GM12875 (cell line): ENCODE measurements around the gene PDE4D.

Experiments
- H3K4me3 ChIP-seq: one replicate; pipeline ENCODE4 v1.5.1; 2011; ENCODE audit warnings: low read depth, low read length, control low read depth
- CTCF ChIP-seq: IDR thresholded peaks from 2 replicates; pipeline ENCODE4 v1.5.1; 2011; ENCODE audit warnings: low read depth, mild to moderate bottlenecking, control low read depth, inconsistent platforms, low read length, moderate library complexity, borderline replicate concordance; ENCODE audit not compliant: insufficient read depth

The PDE4D gene

GRCh38 chr5:59354811-59355210, 538.7 kb downstream of the PDE4D start:
- TF ChIP-seq CTCF = no peak
- H3K4me3 ChIP-seq = no peak overlapping the region

DNA sequence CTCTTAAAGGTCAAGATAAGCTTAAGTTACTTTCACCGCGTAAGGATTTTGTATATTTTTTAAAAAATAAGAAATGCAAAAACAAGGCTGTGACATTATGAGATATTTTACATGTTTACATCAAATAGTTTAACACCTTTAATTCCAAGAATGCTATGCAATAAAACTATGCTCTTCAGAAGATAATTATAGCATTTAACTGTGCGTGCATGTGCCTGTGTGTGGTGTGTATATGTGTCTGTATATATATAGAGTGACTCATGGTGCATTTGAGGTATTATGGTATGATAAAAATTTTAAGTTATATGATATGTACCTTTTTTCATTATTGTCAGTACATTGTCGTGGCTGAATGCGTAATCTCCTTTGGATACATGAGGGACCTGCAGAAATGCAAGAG, 539.3 kb downstream of the PDE4D start:
- TF ChIP-seq CTCF = no peak
- H3K4me3 ChIP-seq = no peak overlapping the region

GRCh38 chr5:59351076-59351794, 542.3 kb downstream of the PDE4D start:
- no peak for TF ChIP-seq CTCF
- H3K4me3 ChIP-seq = no peak overlapping the region

GRCh38 chr5:59348189-59348588, 545.3 kb downstream of the PDE4D start:
- no peak for TF ChIP-seq CTCF
- no peak overlapping the region for H3K4me3 ChIP-seq

- no peak overlapping the region for H3K4me3 ChIP-seq
- no peak for TF ChIP-seq CTCF
Observed at GRCh38 chr5:59346982-59347381, 546.5 kb downstream of the PDE4D start.

DNA sequence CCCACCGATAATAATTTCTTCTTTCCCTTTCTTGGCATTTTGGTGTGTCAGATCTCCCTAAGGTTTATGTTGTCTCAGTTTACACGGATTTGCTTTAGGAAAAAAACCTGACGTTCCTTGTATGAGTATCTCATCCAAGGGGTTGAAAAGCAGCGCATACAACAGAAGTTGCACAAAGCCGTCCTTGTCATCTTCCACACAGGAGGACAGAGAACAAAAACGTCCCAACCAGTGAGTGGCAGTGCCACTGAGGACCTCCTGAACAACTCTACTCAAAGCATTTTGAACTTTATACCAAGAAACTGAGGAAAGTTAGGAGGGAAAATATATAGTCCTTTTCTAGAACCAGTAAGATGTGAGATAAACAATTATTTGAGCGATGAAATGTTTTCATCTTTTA, 547.0 kb downstream of the PDE4D start:
- no peak overlapping the region for H3K4me3 ChIP-seq
- TF ChIP-seq CTCF = no peak

GRCh38 chr5:59342181-59342580, 551.3 kb downstream of the PDE4D start:
- no peak for TF ChIP-seq CTCF
- no peak overlapping the region for H3K4me3 ChIP-seq
